ENCODE measurements around the gene AQP10. TPM values are rescaled to one million over a fixed set of nuclear protein-coding genes. Genes with fewer than 3 reads are reported as not detected.

The AQP10 gene
- total RNA-seq, 2 donors from 2014 or later, result 0.26 TPM; not detected in 1

- DNase-seq, result no peak
These were observed 21.2 kb downstream of the AQP10 start for GRCh38 chr1:154342132-154342531.

DNA sequence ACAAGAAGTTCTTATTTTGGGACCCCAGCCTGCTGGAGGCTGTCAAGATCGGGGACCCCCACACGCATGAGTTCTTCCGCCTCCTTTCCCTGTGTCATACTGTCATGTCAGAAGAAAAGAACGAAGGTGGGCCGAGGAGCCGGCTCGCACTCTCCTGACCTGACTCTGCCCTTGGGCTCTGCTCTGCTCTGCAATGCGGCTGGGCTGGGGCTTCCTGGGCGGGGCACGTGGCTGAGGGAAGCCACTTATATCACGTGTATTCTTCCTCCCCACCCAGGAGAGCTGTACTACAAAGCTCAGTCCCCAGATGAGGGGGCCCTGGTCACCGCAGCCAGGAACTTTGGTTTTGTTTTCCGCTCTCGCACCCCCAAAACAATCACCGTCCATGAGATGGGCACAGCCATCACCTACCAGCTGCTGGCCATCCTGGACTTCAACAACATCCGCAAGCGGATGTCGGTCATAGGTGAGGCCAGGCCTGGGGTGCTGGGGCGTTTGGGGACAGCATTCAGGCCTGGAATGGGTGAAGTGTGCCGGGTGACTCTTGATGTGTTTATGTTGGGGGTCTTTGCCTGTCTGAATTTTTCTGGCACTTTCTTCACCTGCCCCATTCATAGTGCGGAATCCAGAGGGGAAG is 22.1 kb downstream of the AQP10 start:
- ATAC-seq (no peak), DNase-seq (peak in 1 of 4 donors; percentile 21)
- Histone ChIP-seq H3K36me3 (replicated peaks in 1 of 2; ENCODE audit: insufficient read depth in 1 of 2, low read depth in 2 of 2) (peaks cover 0 to 3% of the 10 kb centered on the region in 2 donors), H3K9me3 (no peaks in the 10 kb centered on the region), H3K4me3 (no peak overlapping the region), H3K27ac (no peak overlapping the region), H3K4me1 (no peaks in the 10 kb centered on the region), H3K27me3 (no peaks in the 10 kb centered on the region)
- no peak for TF ChIP-seq POLR2A (IDR thresholded peaks at IDR 0.05)
- TF ChIP-seq, protein P1, sequence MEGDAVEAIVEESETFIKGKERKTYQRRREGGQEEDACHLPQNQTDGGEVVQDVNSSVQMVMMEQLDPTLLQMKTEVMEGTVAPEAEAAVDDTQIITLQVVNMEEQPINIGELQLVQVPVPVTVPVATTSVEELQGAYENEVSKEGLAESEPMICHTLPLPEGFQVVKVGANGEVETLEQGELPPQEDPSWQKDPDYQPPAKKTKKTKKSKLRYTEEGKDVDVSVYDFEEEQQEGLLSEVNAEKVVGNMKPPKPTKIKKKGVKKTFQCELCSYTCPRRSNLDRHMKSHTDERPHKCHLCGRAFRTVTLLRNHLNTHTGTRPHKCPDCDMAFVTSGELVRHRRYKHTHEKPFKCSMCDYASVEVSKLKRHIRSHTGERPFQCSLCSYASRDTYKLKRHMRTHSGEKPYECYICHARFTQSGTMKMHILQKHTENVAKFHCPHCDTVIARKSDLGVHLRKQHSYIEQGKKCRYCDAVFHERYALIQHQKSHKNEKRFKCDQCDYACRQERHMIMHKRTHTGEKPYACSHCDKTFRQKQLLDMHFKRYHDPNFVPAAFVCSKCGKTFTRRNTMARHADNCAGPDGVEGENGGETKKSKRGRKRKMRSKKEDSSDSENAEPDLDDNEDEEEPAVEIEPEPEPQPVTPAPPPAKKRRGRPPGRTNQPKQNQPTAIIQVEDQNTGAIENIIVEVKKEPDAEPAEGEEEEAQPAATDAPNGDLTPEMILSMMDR (IDR thresholded peaks at IDR 0.05), result no peak
- intact Hi-C loops (cut with DNase I), result no loop called here
- 64 to 91% methylated on average over 18 to 19 of the region's 21 CpGs for WGBS, 2 donors

More at GRCh38 chr1:154342132-154342531, 21.2 kb downstream of the AQP10 start:
- Histone ChIP-seq H3K4me1 (no peaks in the 10 kb centered on the region), H3K36me3 (replicated peaks in 1 of 2; ENCODE audit: insufficient read depth in 1 of 2, low read depth in 2 of 2) (peaks cover 0 to 3% of the 10 kb centered on the region in 2 donors), H3K9me3 (no peaks in the 10 kb centered on the region), H3K27me3 (no peaks in the 10 kb centered on the region), H3K4me3 (no peak overlapping the region), H3K27ac (no peak overlapping the region)
- intact Hi-C loops (cut with DNase I), result no loop called here
- no peak for ATAC-seq
- 80 to 83% methylated on average over 1 to 7 of the region's 7 CpGs for WGBS, 2 donors
- TF ChIP-seq POLR2A (IDR thresholded peaks at IDR 0.05), result no peak
- TF ChIP-seq, protein P1 (IDR thresholded peaks at IDR 0.05), result no peak

GRCh38 chr1:154344977-154345837 is 24.3 kb downstream of the AQP10 start:
- no peak for ATAC-seq
- no peak for TF ChIP-seq POLR2A (IDR thresholded peaks at IDR 0.05)
- TF ChIP-seq, protein P1 (IDR thresholded peaks at IDR 0.05), result peak in 5 of 7 experiments; percentile 25 to 40 (median 37)
- no peaks in the 10 kb centered on the region for H3K9me3 ChIP-seq
- 74 to 81% methylated on average over 12 of the region's 12 CpGs for WGBS, 2 donors
- H3K27me3 ChIP-seq, result no peaks in the 10 kb centered on the region
- no peak overlapping the region for H3K4me3 ChIP-seq
- DNase-seq, result peak in 2 of 4 donors; percentile 51 to 58
- H3K36me3 ChIP-seq (replicated peaks in 1 of 2; ENCODE audit: insufficient read depth in 1 of 2, low read depth in 2 of 2), result peaks cover 0 to 3% of the 10 kb centered on the region in 2 donors
- no peaks in the 10 kb centered on the region for H3K4me1 ChIP-seq
- no peak overlapping the region for H3K27ac ChIP-seq
- intact Hi-C loops (cut with DNase I), result no loop called here

- Histone ChIP-seq H3K4me3 (no peak overlapping the region), H3K27me3 (no peaks in the 10 kb centered on the region), H3K9me3 (no peaks in the 10 kb centered on the region), H3K36me3 (replicated peaks in 1 of 2; ENCODE audit: insufficient read depth in 1 of 2, low read depth in 2 of 2) (peaks cover 0 to 3% of the 10 kb centered on the region in 2 donors), H3K4me1 (peaks cover 4% of the 10 kb centered on the region), H3K27ac (no peak overlapping the region)
- 94 to 96% methylated on average over 12 to 15 of the region's 15 CpGs for WGBS, 2 donors
- DNase-seq (no peak), ATAC-seq (no peak)
- intact Hi-C loops (cut with DNase I), result no loop called here
- TF ChIP-seq, protein P1 (IDR thresholded peaks at IDR 0.05), result no peak
- no peak for TF ChIP-seq POLR2A (IDR thresholded peaks at IDR 0.05)
These were observed 25.5 kb downstream of the AQP10 start for GRCh38 chr1:154346276-154346917.

All from body of pancreas (tissue), 4 donors.